Activated gamma-delta T cell treated with Interleukin-2 at 50 U/mL for 16 hours (primary cell): ENCODE results near the gene FHL3.
"Not testable (repeated sequence)": the region's sequence is repeated elsewhere in the genome, so short reads cannot be mapped to it uniquely, and the experiment has no call there.

Experiments used
- DNase-seq: peaks from one replicate; pipeline ENCODE4 v3.0.0-alpha.2; 2020

Gene FHL3

DNA sequence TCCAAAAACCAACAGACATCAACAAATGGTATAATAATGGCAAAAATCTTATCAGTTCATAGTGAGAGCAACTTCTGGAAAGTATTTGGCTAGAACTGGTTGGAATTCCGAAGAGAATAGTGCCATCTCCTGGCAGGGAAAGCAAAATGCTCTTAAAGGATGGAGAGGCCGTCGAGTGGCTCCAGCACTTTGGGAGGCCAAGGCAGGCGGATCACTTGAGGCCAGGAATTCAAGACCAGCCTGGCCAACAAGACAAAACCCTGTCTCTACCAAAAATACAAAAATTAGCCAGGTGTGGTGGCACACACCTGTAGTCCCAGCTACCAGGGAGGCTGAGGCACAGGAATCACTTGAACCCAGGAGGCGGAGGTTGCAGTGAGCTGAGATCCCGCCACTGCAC lies 30.2 kb downstream of the FHL3 start:
- not testable (repeated sequence) for DNase-seq

DNA sequence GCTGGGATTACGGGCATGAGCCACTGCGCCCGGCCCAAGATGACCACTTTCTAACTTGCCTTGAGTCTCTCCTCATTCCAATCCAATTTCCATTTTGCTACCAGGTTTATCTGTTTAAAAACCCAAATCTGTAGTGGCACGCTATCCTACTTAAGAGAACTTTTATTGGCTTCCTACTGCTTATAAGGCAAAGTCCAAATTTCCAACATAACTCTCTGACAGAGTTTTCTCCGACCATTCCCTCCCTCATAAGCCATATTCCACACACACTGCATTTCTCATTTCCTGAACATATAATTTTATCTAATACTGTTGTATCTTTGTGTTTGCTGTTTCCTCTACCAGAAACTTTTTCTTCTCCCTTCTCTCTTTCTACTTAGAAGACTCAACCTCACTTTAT lies 30.7 kb downstream of the FHL3 start:
- no peak for DNase-seq

DNA sequence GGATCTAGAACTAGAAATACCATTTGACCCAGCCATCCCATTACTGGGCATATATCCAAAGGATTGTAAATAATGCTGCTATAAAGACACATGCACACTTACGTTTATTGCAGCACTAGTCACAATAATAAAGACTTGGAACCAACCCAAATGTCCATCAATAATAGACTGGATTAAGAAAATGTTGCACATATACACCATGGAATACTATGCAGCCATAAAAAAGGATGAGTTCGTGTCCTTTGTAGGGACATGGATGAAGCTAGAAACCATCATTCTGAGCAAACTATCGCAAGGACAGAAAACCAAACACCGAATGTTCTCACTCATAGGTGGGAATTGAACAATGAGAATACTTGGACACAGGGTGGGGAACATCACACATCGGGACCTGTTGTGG lies 31.6 kb downstream of the FHL3 start:
- not testable (repeated sequence) for DNase-seq

DNA sequence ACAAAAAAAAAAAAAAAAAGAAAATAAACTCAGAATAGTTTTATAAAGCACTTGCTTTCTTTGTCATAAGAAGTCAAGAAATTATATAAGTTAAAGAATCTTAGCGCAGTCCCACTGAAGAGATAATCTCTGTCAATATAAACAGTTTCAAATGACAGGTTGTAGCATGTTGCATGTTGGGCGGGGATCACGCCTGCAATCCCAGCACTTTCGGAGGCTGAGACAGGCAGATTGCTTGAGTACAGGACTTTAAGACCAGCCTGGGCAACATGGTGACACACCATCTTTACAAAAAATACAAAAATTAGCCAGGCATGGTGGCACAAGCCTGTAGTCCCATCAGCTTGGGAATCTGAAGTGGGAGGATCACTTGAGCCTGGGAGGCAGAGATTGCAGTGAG lies 40.0 kb downstream of the FHL3 start:
- DNase-seq: no peak

DNA sequence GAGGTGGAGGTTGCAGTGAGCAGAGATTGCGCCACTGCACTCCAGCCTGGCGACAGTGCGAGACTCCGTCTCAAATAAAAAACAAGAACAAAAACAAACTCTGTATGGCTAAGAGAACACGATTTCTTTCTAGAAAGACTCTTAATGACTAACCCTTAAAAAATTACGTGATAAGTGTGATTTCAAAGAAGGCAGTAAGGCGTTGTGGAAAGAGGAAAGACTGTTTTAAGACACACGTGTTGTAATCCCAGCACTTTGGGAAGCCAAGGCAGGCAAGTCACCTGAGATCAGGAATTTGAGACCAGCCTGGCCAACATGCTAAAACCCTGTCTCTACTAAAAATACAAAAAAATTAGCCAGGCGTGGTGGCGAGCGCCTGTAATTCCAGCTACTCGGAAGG lies 41.2 kb downstream of the FHL3 start:
- not testable (repeated sequence) for DNase-seq

DNA sequence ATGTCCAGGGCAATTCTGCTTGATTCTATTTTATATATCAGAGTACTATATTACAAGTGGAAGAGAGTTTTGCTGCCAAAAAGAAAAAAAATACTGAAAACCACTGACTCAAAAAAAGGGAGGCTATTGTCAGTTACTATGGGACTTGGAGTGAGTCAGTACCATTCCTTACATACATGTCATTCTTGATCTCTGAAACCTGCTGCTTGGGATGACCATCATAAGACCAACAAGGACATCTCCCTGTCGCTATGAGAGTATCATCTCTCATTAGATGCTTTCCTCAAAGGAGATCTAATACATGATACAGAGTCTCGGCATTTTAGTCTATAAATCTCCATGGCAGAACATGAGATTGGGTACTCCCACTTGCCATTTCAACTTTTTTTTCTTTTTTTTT lies 46.6 kb downstream of the FHL3 start:
- DNase-seq: no peak

DNA sequence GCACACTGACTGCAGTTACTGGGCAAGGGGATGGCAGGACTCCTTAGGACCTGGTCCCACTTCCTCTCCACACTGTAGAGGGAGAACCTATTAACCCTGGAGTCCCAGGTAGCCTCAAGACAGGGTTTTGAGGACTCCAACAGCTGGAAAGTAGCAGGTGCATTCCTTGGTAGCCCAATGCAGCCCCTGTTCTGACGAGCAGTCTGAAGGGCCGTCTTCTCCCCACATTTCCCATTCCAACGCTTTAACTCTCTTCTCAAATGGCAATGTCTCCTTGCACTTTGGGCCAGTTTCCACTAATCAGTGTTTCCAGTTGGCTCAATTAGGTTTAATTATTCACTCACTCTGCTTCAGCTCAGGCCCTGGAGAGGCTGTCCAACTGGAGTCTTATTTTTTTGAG lies 49.6 kb downstream of the FHL3 start:
- DNase-seq: no peak

DNA sequence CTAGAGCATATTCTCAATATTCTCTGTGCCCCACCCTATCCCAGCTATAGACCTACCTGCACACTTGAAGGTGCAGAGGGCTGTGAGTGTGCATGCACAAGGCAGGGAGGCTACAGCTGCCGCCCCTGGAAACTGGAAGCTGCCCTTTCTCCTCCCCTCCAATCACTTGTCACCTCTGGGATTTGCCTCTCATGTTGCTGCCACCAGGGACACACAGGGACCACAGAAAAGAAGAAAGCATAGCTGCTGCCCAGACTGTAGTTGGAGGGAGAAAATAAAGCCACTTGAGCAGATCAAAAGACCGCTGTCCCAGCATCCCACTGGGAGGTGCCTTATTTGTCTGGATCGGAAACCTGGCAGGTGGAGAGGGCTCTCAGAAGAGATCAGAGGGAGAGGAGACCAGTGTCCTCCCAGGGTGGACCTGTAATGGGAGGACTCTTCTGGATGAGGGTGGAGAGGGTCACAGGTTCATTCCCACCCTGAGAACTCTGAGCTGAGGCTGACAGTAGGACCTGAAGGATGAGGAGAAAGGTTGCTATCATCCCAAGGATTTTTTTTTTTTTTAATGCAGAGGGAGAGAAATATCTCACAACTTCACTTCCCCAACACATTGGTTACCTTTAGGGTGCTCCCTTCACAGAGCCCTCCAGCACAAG lies 50.9 kb downstream of the FHL3 start:
- no peak for DNase-seq

DNA sequence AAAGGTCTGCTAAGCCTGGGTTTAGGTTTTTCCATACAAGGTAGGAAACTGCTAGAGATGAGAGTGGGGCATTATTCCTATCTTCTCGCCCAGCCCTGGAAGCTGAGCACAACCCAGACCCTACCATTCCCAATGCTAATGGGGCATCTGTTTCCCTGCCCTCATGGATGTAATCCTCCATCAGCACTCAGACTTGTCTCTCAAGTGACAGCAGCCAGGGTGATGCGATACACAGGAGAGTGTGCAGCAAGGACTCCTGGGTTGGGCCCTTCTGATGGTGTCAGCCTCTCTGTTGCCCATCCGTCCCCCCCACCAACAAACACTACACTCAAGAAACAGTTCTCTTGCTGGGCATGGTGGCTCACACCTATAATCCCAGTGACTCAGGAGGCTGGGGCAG lies 52.6 kb downstream of the FHL3 start:
- DNase-seq: no peak

DNA sequence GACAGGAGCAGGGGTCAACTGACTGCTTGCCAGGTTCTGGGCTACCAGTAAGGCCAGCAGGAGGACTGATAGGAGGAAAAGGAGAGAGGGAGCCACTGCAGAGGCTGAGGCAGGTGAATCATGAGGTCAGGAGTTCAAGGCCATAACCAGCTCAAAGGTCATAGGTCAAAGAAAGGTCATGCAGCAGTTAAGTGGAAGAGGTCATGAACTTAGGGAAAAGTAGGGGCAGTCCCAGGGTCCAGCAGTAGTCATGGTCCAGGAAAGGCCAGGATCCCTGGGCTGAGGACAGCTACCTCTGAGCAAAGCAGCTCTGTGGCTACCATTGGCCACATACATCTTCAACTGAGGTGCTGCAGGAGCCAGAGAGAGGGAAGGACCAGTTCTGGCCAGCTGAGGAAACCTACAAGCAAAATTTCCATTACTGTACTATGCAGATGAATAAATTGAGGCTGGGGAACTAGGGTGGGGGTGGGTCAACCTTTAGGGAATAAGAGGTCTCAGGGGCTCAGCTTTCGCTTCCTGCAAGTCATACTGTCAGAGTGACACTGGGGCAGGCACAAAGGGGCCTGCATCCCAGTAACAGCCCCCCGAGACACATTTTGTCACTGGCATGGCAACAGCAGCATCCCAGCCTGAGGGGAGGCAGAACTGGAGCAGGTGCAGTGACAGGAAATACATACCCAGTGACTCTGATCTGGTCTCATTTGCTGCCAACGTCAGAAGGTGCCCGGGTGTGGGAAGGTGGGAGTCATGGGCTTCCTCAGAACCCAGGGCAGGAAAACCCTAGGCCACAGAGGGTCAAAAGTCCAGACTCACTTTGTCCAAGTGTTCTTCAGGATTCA lies 53.3 kb downstream of the FHL3 start:
- no peak for DNase-seq

DNA sequence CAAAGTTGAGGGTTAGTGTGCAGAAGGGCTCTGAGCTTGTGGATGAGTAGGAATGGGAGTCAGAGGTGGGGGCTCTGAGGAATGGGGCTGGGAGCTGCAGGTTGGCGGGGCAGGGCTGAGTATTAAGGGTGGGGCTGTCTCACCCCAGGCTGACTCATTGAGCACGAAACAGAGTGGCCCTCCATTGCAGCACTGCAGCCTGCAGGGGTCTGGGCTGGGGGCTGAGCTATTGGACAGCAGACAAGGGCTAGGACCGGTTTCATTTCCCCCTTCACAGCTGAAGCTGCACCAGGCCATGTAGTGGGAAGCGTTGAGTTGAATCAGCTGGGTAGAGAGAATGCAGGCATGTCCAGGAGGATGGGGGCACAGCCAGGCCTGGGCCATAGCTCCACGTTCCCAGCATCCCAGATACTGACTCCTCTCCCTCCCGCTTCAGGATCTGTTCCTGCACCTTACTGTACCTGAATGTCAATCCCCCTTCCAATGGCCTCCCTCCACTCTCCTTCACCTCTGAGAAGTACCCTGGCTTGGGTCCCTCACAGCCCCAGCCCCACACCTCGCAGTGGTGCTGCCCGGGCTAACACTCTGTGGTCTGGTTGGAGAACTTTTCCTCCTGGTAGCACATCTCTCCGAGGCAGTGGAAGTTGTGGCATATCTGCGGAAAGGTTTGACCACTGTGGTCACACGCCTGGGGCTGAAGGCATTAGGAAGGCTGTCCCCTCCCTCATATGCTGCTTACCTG lies 54.1 kb downstream of the FHL3 start:
- no peak for DNase-seq

DNA sequence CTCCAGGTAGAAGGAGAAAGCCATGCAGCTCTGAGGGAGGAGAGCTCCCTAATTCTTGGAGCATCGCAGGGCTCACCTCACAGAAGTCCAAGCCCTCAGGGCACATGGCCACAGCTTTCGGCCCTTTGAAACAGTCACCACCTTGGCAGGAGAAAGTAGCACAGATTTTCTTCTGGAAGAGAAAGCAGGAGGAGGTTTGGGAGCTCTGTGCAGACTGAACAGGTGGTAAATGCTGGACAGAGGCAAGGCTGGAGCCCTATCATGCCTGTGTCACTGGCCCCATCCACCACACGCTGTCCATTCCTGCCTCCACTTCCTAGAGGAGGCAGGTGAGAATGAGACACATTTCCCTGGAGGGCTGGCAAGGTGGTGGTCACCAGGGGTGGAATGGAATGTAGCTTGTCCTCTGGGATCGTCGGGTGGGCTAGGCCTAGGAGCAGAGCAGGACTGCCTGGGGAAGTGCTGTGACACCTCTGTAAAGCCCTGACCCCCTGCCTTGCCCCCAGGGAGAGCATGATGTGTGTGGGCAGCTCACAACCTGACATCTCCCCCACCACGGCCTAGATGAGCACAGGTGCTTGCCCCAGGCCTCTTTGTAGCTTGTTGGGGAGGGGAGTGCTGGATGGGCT lies 55.7 kb downstream of the FHL3 start:
- no peak for DNase-seq

DNA sequence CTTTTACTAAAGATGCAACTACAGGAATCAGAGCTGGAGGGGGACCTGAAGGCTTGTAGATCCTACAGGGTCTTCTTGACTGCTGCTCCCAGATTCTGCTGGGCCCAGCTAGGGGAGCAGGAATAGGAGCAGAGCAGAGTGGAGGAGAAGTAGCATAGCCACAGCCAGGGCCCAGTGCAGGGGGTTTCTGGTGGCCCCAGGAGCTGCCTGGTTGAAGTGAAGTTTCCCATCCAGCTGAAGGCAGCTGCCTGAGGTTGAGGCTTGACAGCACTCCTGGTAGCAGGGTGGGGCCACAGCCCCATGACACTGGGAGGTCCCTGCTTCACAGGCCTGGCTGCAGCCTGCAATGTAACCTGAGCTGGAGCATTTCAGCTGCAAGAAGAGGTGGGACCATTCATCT lies 56.5 kb downstream of the FHL3 start:
- DNase-seq: no peak

DNA sequence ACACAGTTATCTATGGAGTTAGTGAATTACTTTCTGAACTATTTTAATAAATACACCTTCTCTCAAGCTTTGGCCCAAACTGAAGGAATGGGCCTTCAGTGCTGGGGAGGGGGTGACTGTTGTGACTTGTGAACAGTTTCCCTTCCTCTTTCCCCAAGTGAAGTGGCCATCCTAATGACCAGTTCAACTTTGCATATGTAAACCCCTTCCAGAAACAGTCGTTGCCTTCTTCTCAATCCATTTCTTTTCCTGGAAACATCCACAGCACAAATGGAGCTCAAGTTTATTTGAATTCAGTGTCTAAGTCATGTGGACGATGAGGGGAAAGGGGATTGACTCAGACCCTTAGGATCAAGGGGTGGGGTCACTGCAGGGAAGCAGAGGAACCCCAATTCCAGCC lies 57.1 kb downstream of the FHL3 start:
- no peak for DNase-seq

DNA sequence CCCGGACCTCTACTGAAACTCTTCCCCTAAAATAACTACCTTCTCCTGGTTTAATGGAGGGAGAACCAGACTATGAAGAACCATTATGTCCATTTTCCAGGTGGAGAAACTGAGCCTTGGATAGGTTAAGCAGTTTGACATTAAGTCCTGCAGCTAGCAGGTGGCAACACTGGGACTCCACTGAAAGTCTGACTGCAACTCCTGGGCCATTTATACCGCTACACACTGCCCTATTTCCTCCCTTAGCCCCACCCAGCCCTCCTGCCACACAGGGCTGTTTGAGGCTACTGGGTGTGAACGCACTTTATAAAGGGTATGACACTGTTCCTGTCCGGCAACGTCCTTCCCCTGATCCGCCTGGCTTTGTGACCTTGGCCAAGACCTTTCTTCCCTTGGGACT lies 58.0 kb downstream of the FHL3 start:
- no peak for DNase-seq
